GM12878 (cell line): ENCODE data around the gene ACOX1. TPM values are rescaled to one million over a fixed set of nuclear protein-coding genes. Genes with fewer than 3 reads are reported as not detected.

Source experiments
- ATAC-seq: fragments of 200-7000 bp; cut with Tn5 transposase; 3 replicates; pipeline ENCODE4 v1.9.1; 2020; ENCODE audit warnings: mild to moderate bottlenecking, moderate library complexity
- BruUV-seq: library from RNA; stranded (reverse); fragments of 400-500 nt; replicated peaks from 2 replicates; lab custom pipeline; 2021; lab: Mats Ljungman, UMichigan
- CTCF ChIA-PET: fragments of 300-600 bp; sonication (Branson Sonifier 250); formaldehyde crosslinking; extraction: SDS; loops from one replicate; lab custom pipeline; 2021; ENCODE audit warnings: inconsistent platforms; lab: Yijun Ruan, JAX
- POLR2A ChIA-PET: fragments of 350-600 bp; formaldehyde crosslinking; extraction: SDS; loops from one replicate; lab custom pipeline; 2021; ENCODE audit warnings: inconsistent platforms; lab: Charles Lee
- RAD21 ChIA-PET: fragments of 300-600 bp; sonication (Branson Sonifier 250); formaldehyde crosslinking; loops from one replicate; lab custom pipeline; 2023; ENCODE audit warnings: antibody characterized with exemption; ENCODE audit not compliant: unreplicated experiment; lab: Charles Lee
- SMC1A ChIA-PET: fragments of 300-600 bp; sonication (Branson Sonifier 250); formaldehyde crosslinking; loops from one replicate; lab custom pipeline; 2023; ENCODE audit not compliant: unreplicated experiment, uncharacterized antibody; lab: Charles Lee
- DNase-seq: peaks from one replicate; pipeline ENCODE4 v3.0.0-alpha.2; 2011; ENCODE audit warnings: low read depth, low spot score
- FAIRE-seq: peaks from 3 replicates; lab custom pipeline; 2011; peaks lifted over from hg19 to GRCh38; lab: Jason Lieb, UNC
- H2AFZ ChIP-seq: 2 replicates; pipeline ENCODE4 v1.6.0; 2011; ENCODE audit warnings: low read depth, low read length, control low read depth; ENCODE audit not compliant: control insufficient read depth
- H3K27ac ChIP-seq: 2 replicates; pipeline ENCODE4 v1.5.1; 2011; ENCODE audit warnings: control low read depth; ENCODE audit not compliant: control insufficient read depth, insufficient read depth
- H3K27me3 ChIP-seq, 2 experiments: replicated peaks in 1 of 2; 2 replicates each; pipeline versions ENCODE4 v1.6.0 to v1.6.1; 2011; ENCODE audit warnings: low read length in 1 of 2; ENCODE audit not compliant: control insufficient read depth in 2 of 2, insufficient read depth in 2 of 2
- H3K36me3 ChIP-seq, 2 experiments: 2 replicates each; pipeline ENCODE4 v1.5.1; 2011; ENCODE audit warnings: low read length in 1 of 2; ENCODE audit not compliant: control insufficient read depth in 2 of 2, insufficient read depth in 2 of 2
- H3K4me1 ChIP-seq: 2 replicates; pipeline ENCODE4 v1.6.1; 2011; ENCODE audit warnings: mild to moderate bottlenecking, low read length, moderate library complexity, mixed read lengths; ENCODE audit not compliant: control insufficient read depth, insufficient read depth
- H3K4me2 ChIP-seq: 2 replicates; pipeline ENCODE4 v1.6.0; 2011; ENCODE audit warnings: control low read depth; ENCODE audit not compliant: control insufficient read depth, insufficient read depth
- H3K4me3 ChIP-seq: fragments of 200-600 bp; sonication (generic); 2 replicates; pipeline ENCODE4 v1.5.1; 2016
- H3K79me2 ChIP-seq: 2 replicates; pipeline ENCODE4 v1.6.0; 2011; ENCODE audit warnings: low read length; ENCODE audit not compliant: control insufficient read depth, insufficient read depth
- H3K9ac ChIP-seq: 2 replicates; pipeline ENCODE4 v1.8.0; 2011; ENCODE audit warnings: low read length, control low read depth, mixed read lengths; ENCODE audit not compliant: control insufficient read depth, insufficient read depth
- H3K9me3 ChIP-seq: replicated peaks from 3 replicates; pipeline ENCODE4 v1.5.1; 2011; ENCODE audit warnings: mild to moderate bottlenecking, low read length; ENCODE audit not compliant: control insufficient read depth, insufficient read depth
- H4K20me1 ChIP-seq: 2 replicates; pipeline ENCODE4 v1.6.0; 2011; ENCODE audit not compliant: control insufficient read depth, insufficient read depth
- BCL11A ChIP-seq: IDR thresholded peaks from 2 replicates; pipeline ENCODE4 v1.6.1; 2011; ENCODE audit warnings: low read depth, low read length
- CBX3 ChIP-seq: fragments of 200-600 bp; sonication (generic); IDR thresholded peaks from 2 replicates; pipeline ENCODE4 v1.6.1; 2016; ENCODE audit warnings: low read depth, borderline replicate concordance
- E4F1 ChIP-seq: fragments of 450-650 bp; IDR thresholded peaks from 2 replicates; pipeline ENCODE4 v1.6.1; 2018; ENCODE audit warnings: borderline replicate concordance, mild to moderate bottlenecking; ENCODE audit not compliant: partially characterized antibody
- ESRRA ChIP-seq: IDR thresholded peaks from 2 replicates; pipeline ENCODE4 v1.6.1; 2012; ENCODE audit warnings: mild to moderate bottlenecking, low read length, improper control_type of control experiment
- HDGF ChIP-seq: fragments of 450-650 bp; IDR thresholded peaks from 2 replicates; pipeline ENCODE4 v1.6.1; 2016; ENCODE audit warnings: antibody characterized with exemption
- NFXL1 ChIP-seq: fragments of 450-650 bp; IDR thresholded peaks from 2 replicates; pipeline ENCODE4 v1.6.1; 2017; ENCODE audit warnings: antibody characterized with exemption, mild to moderate bottlenecking, borderline replicate concordance
- PAX5 ChIP-seq: IDR thresholded peaks from 2 replicates; pipeline ENCODE4 v1.6.1; 2011; ENCODE audit warnings: low read depth, low read length, borderline replicate concordance
- RBBP5 ChIP-seq: fragments of 200-600 bp; sonication (generic); conservative IDR thresholded peaks from 2 replicates; pipeline ENCODE4 v1.6.1; 2016
- RELA ChIP-seq: fragments of 450-650 bp; IDR thresholded peaks from 2 replicates; pipeline ENCODE4 v1.8.0; 2014; ENCODE audit warnings: borderline replicate concordance; ENCODE audit not compliant: partially characterized antibody
- STAT1 ChIP-seq: fragments of 450-650 bp; conservative IDR thresholded peaks from 2 replicates; pipeline ENCODE4 v1.6.1; 2014; ENCODE audit warnings: antibody characterized with exemption, mild to moderate bottlenecking
- TARDBP ChIP-seq: IDR thresholded peaks from 2 replicates; pipeline ENCODE4 v1.6.1; 2016; ENCODE audit warnings: borderline replicate concordance
- YBX1 ChIP-seq: fragments of 450-650 bp; IDR thresholded peaks from 2 replicates; pipeline ENCODE4 v1.6.1; 2016; ENCODE audit warnings: antibody characterized with exemption
- YY1 ChIP-seq: IDR thresholded peaks from 2 replicates; pipeline ENCODE4 v1.6.1; 2011; ENCODE audit warnings: low read depth, mild to moderate bottlenecking, low read length
- ZNF207 ChIP-seq: fragments of 450-650 bp; IDR thresholded peaks from 2 replicates; pipeline ENCODE4 v1.6.1; 2014; ENCODE audit warnings: antibody characterized with exemption, mild to moderate bottlenecking, borderline replicate concordance
- WGBS: methylation state at CpG from one replicate; pipeline ENCODE4 v1.1.6; 2016; ENCODE audit warnings: low lambda C conversion rate; ENCODE audit not compliant: insufficient replicate concordance, insufficient coverage; ENCODE audit errors: missing lambda C conversion rate; 5-methylcytosine and 5-hydroxymethylcytosine counted together
- in situ Hi-C: fragments of 300-500 bp; cut with MboI; formaldehyde crosslinking; loops from 9 replicates; pipeline ENCODE4 v1.14.3; 2018; ENCODE audit warnings: mixed read lengths
- intact Hi-C: fragments of 100-400 bp; cut with micrococcal nuclease; formaldehyde crosslinking; loops from one replicate; pipeline ENCODE4 v1.14.2; 2022; ENCODE audit not compliant: unreplicated experiment
- polyA plus RNA-seq, 11 experiments: library from polyadenylated mRNA; depleted of rRNA in 4 of 11; unstranded in 6 of 11; stranded (reverse) in 5 of 11; fragments of >200 nt; fragmentation: Nextera tagmentation in 4 of 11; fragmentation: Illumina TruSeq in 1 of 11; extraction: Ambion mirVana in 4 of 11; extraction: Trizol in 1 of 11; gene quantifications; 1 replicate in 1 of 11; 2 replicates in 10 of 11; pipeline versions ENCODE4 v1.2.1 to v1.2.3, GENCODE V29; 2011 to 2016; ENCODE audit warnings: inconsistent platforms in 2 of 11, missing spikeins in 2 of 11, low read depth in 1 of 11
- total RNA-seq, 4 experiments: library from RNA; depleted of rRNA in 3 of 4; stranded (reverse); fragments of >200 nt in 3 of 4; fragmentation: Illumina TruSeq in 1 of 4; extraction: Trizol in 1 of 4; gene quantifications; 2 replicates each; pipeline versions ENCODE4 v1.2.1 to v1.2.3, GENCODE V29; 2013 to 2021
- TF ChIP-seq, protein P1 (sequence below): fragments of 450-650 bp; formaldehyde crosslinking; IDR thresholded peaks from 2 replicates; pipeline ENCODE4 v1.4.0; 2020; ENCODE audit warnings: mild to moderate bottlenecking, moderate library complexity

The ACOX1 gene
- total and polyA plus RNA-seq, 10 of the 15 experiments (the other 5 are each of a cell fraction or from before 2014, with no cell fraction given) = 6.5 to 26.2 (median 21.6) TPM

GRCh38 chr17:76007131-76007849, 28.3 kb upstream of the ACOX1 start (continued):
- no peak for TF ChIP-seq E4F1
- no peak for TF ChIP-seq NFXL1
- TF ChIP-seq HDGF = no peak
- TF ChIP-seq CBX3 = no peak
- TF ChIP-seq BCL11A = no peak
- TF ChIP-seq YBX1 = no peak

DNA sequence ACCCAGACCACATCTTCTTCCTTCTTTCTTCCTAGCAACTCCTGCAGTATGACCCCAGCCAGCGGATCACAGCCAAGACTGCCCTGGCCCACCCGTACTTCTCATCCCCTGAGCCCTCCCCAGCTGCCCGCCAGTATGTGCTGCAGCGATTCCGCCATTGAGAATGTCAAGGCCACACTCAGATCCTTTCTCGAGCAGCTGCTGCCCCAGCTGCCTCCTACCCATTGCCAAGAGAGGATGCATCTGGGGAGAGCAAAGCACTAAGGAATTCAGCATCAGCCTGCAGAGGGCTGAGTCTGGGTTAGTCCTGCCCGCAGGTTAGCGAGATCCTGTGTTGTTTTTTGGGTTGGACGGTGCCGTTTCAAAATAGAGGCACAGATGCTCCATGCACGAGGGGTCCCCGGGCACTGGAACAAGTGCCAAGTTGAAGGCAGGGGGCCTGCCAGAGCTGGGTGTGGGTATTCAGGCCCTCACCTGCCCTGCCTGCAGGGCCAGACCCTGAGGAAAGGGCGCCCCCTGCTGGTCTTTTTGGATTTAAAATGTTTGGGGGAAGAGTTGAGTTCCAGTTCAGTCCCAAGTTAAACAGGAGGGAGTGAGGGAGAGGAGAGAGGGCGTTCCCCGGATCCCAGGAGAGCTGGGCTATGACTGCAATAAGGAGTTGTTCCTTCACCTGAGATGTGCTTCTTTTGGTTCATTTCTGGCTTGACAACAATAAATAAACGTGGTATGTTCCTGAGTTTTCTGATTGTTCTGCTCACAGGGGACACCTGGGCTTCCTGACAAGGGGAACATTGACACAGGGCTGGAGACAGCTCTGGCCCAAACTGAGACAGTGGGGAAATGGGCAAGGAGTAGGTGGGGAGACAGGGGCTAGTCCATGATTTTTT, 26.5 kb upstream of the ACOX1 start:
- intact Hi-C loops (loop anchor here (1.0 kb wide), 1 partner anchor 100 kb away; no protein-coding TSS in a partner anchor), in situ Hi-C loops (loop anchor here (5.0 kb wide), 1 partner anchor 98 kb away; no protein-coding TSS in a partner anchor)
- Histone ChIP-seq H3K36me3 (no peaks in the 10 kb centered on the region; a peak in 1 of 4 replicates), H3K9ac (no peak overlapping the region), H3K4me2 (no peak overlapping the region), H3K79me2 (no peaks in the 10 kb centered on the region), H3K9me3 (no peaks in the 10 kb centered on the region), H4K20me1 (no peaks in the 10 kb centered on the region), H2AFZ (no peak overlapping the region), H3K27ac (no peak overlapping the region), H3K27me3 (no peaks in the 10 kb centered on the region), H3K4me3 (no peak overlapping the region), H3K4me1 (no peaks in the 10 kb centered on the region)
- ChIA-PET RAD21 (interaction anchor here (0.7 to 3.7 kb wide), 8 partner anchors 9 to 214 kb away, joined by 3 to 35 read pairs (median 4); partner anchors contain the start of genes ACOX1, EXOC7, MRPL38 and TEN1), SMC1A (interaction anchor here (0.7 to 10.8 kb wide), 10 partner anchors 9 to 240 kb away, joined by 3 to 61 read pairs (median 4); partner anchors contain the start of genes GALK1, MRPL38 and TRIM65), POLR2A (interaction anchor here (0.6 to 1.3 kb wide), 5 partner anchors 9 to 575 kb away, joined by 3 to 7 read pairs (median 4); no protein-coding TSS in a partner anchor), CTCF (interaction anchor here (0.5 to 12.8 kb wide), 28 partner anchors 7 to 561 kb away, joined by 3 to 128 read pairs (median 4); partner anchors contain the start of genes ACOX1, MRPL38, TEN1 and TRIM65)
- no TSS peak for BruUV-seq
- FAIRE-seq (peak; percentile 77), ATAC-seq (peak; percentile 95), DNase-seq (no peak)
- WGBS = 48% methylated on average over 16 of the region's 16 CpGs
- TF ChIP-seq RBBP5 (no peak), YY1 (peak; percentile 49; the same call in 1 of the 2 replicates), TARDBP (no peak), RELA (peak; percentile 25), ZNF207 (0 out of 2 replicates have a peak, but pooled peaks have one; percentile 30), STAT1 (no peak), ESRRA (no peak), PAX5 (no peak)
- TF ChIP-seq, protein P1, sequence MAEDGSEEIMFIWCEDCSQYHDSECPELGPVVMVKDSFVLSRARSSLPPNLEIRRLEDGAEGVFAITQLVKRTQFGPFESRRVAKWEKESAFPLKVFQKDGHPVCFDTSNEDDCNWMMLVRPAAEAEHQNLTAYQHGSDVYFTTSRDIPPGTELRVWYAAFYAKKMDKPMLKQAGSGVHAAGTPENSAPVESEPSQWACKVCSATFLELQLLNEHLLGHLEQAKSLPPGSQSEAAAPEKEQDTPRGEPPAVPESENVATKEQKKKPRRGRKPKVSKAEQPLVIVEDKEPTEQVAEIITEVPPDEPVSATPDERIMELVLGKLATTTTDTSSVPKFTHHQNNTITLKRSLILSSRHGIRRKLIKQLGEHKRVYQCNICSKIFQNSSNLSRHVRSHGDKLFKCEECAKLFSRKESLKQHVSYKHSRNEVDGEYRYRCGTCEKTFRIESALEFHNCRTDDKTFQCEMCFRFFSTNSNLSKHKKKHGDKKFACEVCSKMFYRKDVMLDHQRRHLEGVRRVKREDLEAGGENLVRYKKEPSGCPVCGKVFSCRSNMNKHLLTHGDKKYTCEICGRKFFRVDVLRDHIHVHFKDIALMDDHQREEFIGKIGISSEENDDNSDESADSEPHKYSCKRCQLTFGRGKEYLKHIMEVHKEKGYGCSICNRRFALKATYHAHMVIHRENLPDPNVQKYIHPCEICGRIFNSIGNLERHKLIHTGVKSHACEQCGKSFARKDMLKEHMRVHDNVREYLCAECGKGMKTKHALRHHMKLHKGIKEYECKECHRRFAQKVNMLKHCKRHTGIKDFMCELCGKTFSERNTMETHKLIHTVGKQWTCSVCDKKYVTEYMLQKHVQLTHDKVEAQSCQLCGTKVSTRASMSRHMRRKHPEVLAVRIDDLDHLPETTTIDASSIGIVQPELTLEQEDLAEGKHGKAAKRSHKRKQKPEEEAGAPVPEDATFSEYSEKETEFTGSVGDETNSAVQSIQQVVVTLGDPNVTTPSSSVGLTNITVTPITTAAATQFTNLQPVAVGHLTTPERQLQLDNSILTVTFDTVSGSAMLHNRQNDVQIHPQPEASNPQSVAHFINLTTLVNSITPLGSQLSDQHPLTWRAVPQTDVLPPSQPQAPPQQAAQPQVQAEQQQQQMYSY (CRISPR knock-in tag) = no peak
